ENCODE results near the gene USF2.
"Not testable (repeated sequence)": the region's sequence is repeated elsewhere in the genome, so short reads cannot be mapped to it uniquely, and the experiment has no call there.

Gene USF2, protein sequence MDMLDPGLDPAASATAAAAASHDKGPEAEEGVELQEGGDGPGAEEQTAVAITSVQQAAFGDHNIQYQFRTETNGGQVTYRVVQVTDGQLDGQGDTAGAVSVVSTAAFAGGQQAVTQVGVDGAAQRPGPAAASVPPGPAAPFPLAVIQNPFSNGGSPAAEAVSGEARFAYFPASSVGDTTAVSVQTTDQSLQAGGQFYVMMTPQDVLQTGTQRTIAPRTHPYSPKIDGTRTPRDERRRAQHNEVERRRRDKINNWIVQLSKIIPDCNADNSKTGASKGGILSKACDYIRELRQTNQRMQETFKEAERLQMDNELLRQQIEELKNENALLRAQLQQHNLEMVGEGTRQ

DNA sequence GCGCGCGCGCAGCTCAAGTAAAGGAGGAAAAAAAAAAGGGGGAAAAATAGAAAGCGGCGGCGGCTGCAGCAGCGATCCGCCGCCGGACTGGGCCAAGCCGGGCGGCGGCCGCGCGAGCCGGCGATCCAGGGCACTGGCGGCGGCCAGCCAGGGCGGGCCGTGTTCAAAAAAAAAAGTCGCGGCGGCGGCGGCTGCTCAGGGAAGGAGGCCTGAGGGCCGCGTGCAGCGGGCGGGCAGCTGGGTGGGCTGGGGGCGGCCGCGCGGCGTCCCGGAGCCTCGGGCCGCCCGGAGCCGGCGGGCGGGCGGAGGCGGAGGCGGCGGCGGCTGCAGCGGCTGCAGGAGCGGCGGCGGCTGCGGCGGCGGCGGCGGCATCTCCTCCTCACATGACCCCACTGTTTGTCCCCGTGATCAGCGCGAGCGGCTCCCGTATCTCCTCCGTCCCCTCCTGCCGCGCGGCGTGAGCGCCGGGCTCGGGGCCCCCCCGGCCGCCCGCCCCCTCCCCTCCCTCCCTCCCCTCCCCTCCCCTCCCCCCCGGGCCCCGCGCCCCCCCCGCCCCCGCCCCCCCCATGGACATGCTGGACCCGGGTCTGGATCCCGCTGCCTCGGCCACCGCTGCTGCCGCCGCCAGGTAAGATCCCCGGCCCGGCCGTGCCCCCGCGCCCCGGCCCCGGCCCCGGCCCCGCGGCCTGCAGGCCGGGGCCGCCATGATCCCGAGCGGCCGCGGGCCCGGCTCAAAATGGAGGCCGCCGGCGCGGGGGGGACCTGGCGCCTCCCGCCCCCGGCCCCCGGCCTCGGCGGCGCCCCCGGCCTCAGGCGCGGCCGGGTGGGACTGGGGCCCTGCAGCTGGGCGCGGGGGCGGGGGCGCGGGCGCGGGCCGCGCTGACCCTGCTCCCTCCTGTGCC is at the start of gene USF2:
Gene USF2, plus strand, starts transcription at position 427 of the 902 bp plus-strand sequence. Its CDS starts 140 bp downstream, at position 567.
- DNase-seq (ENCODE audit: low spot score) (peak; percentile 79), FAIRE-seq (no peak)

DNA sequence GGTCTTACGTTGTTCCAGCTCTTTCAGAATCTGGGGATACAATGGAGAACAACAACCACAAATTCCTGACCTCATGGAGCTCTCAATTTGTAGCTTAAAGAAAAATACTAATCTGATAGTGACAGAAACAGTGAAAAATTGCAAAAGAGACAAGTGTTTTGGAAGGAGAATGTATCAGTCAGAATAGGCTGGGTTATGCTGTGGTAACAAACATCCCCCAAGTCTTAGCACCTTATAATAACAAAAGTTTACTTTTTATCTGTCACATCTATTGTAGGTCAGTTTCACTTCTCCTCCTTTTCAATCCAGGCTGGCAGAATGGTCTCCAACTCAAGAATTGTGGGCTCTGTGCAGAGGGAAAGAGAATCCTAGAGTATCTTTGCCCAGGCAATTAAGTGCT is 49.8 kb upstream of the USF2 start:
- FAIRE-seq (no peak), DNase-seq (ENCODE audit: low spot score) (no peak)

DNA sequence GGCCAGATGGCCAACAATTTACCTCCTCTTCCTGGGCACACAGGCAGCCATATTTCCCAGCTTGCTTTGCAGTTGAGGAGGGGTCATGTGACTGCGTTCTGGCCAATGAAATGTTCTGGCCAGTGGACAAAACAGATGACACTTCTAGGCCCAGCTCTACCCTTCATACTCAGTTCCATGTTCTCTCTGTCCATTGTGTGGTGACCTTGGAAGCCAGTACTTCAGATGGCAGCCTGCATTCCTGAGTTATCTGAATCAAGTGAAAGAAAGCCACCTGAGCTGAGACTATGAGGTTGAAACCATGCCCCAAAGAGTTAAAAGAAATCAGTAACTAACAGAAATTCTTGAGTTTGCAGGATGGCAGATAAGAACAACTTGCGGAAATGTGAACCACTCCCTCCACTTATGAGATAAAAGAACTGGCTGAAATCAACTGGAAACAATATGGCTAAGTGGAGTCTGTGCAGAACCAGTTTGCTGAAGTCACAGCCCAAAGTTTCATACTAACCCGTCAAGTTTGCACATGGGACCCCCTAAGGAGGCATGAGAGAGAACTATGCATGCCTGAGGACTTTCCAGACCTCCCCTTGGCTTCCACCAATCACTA is 48.3 kb upstream of the USF2 start:
- DNase-seq (ENCODE audit: low spot score) (no peak), FAIRE-seq (no peak)

DNA sequence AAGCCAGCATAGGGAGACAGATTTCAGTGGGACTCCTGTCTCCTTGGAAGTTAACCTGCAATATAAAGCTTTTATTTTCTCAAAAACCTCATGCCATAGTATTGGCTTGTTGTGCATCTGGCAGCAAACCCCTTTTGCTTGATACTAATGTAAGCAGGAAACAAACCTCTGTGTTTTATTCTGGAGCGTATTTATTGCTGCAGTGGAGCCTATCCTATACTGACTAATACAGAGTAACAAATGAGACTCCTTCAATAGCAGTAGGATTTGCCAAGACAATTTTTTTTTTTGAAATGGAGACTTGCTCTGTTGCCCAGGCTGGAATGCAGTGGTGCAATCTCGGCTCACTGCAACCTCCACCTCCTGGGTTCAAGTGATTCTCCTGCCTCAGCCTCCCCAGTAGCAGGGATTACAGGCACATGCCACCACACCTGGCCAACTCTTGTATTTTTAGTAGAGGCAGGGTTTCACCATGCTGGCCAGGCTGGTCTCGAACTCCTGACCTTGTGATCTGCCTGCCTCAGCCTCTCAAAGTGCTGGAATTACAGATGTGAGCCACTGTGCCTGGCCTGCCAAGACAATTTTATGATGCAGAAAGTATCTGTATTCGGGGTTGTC is 47.7 kb upstream of the USF2 start:
- not testable (repeated sequence) for DNase-seq (ENCODE audit: low spot score); FAIRE-seq

DNA sequence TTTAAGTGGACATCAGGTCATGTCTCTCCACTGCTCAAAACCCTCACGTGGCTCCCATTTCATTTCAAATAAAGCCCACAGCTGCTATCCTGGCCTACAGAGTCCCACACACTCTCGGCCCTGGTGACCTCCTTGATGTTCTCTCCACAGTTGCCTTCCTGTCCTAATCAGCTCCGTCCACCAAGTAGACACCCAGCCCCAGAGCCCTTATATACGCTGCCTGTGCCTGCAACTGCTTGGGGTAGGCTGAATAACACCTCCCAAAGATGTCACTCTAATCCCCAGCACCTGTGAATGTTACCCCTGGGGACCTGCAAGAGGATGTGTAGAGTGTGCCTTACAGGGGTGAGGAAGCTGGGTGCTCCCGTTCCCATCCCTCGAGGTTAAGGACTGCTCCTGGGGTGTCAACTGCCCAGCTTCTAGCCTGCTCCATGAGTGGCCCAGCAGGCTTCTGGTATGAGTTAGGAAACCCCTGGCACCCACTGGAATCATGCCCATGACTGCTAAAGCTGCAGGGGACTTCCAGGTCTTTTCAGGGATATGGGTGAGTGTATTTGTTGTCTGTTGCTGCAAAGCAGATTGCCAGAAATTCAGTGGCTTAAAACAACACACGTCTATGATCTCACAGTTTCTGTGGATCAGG is 46.3 kb upstream of the USF2 start:
- DNase-seq (ENCODE audit: low spot score) (no peak), FAIRE-seq (no peak)

DNA sequence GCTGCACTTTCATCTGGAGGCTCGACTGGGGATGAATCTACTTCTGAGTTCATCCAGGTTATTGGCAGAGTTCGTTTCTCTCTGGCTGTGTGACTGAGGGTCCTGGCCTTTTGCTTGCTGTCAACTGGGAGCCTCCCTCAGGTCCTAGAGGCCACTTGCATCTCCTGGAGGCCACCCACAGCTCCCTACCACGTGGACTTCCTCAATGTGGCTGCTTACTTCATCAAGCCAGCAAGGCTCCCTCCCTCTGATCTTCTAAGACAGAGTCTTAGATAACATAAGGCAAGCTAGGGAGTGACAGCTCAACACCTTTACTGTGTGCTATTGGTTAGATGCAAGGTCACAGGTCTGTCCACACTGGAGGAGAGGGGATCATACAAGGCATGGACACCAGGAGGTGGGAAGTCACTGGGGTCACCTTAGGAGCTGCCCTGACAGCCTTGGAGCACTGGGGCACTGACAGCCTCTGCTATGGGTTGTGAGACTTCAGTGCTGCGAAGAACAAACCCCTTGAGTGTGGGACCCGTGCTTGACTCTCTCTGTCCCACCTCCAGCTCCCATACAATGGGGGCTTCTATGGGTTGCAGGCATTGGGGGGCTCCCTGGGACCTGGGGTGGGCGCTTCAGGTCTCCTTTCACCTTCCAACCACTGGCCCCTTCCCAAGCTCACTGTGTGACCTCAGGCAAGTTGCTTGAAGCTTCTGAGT is 45.5 kb upstream of the USF2 start:
- DNase-seq (ENCODE audit: low spot score), result no peak
- no peak for FAIRE-seq

DNA sequence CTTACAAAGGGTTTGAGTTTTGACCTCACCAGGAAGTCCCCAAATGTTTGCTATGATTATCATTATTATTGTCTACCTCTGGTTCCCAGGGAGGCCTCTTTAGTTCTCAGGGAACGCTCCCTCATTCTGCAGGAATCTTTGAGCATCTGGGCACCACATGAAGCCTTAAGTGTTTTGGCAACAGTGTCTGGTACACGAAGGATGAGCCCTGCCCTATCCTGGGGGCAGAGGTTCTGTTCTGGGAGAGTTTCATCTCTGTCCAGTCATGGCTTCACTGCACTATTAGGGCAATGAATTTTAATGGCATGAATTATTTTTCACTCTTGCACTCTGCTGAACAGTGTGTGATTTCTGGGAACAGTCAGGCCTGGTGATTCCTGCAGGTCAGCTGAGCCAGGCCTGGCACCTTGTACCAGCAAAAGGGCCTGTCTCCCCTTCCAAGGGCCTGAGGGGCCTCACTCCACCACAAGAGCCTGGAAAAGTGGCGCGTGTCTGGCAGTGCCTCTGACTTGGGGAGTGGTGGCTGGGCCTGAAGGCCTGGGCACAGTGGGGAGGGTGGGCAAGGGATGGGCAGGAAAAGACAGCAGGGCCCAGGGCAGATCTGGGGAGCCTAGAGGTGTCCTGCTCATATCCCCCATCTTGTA is 44.8 kb upstream of the USF2 start:
- no peak for FAIRE-seq
- no peak for DNase-seq (ENCODE audit: low spot score)

DNA sequence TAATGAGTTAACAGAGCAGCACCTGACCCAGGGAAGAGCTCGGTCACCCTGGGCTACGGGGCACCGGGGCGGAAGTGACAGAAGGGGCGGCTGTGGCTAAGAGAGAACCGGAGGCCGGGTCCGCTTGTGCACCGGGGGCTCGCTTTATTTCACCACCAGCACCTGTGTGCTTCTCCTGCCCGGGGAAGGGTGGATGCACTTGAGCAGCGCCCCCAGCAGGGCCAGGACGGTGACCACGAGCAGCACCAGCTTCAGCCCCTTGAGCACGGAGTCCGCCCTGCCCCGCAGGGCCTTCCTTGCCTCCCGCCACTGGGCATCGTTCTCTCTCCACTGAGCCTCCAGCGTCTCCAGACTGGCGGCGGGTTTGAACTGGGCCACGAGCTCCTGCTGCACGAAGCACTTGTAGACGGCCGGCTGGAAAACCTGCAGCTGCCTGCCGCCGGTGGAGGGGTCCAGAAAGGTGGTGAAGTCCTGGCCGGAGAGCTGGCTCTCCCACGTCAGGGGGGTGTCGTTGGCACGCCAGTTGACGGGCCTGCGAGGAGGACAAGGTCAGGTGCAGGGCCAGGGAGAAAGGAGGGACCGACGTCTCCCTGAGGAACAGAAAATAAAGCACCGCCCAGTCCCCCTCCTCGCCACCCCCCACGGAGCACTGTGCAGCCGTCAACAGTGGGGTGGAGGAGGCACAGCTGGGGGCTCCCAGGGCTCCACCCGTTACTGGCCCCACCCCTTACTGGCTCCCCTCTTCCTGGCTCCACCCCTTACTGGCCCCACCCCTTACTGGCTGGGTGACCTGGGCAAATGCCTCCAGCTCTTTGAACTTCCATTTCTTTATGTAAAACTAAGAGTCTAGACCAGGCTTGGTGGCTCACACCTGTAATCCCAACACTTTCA is 43.8 kb upstream of the USF2 start:
- no peak for FAIRE-seq
- DNase-seq (ENCODE audit: low spot score), result no peak

DNA sequence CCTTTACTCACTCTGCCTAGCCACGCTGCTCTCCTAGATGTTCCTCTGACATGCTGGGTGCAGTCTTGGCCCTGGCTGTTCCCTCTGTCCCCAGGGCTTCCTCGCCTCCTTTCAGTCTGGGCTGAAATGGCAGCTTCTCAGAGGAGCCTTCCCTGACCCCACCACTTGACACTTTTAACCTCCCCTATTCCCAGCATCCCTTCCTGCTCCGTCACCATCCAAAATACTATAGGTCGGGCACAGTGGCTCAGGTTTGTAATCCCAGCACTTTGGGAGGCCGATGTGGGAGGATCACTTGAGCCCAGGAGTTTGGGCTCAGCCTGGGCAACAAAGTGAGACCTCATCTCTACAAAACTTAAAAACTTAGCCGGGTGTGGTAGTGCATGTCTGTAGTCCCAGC is 42.8 kb upstream of the USF2 start:
- DNase-seq (ENCODE audit: low spot score), result no peak
- FAIRE-seq, result no peak

DNA sequence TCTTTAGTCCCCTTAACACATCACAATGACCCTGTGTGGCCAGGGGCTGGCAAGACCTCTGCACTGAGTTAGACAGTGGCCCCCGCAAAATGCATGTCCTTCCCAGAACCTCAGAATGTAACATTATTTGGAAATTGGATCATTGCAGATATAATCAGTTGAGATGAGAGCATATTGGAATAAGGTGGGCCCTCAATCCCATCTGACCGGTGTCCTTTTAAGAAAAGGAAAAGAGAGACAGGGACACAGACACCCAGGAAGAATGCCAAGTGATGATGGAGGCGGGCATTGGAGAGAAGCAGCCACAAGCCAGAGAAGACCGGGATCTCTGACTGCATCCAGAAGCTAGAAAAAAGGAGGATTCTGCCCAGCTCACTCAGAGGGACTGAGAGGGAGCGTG is 42.0 kb upstream of the USF2 start:
- no peak for FAIRE-seq
- no peak for DNase-seq (ENCODE audit: low spot score)

DNA sequence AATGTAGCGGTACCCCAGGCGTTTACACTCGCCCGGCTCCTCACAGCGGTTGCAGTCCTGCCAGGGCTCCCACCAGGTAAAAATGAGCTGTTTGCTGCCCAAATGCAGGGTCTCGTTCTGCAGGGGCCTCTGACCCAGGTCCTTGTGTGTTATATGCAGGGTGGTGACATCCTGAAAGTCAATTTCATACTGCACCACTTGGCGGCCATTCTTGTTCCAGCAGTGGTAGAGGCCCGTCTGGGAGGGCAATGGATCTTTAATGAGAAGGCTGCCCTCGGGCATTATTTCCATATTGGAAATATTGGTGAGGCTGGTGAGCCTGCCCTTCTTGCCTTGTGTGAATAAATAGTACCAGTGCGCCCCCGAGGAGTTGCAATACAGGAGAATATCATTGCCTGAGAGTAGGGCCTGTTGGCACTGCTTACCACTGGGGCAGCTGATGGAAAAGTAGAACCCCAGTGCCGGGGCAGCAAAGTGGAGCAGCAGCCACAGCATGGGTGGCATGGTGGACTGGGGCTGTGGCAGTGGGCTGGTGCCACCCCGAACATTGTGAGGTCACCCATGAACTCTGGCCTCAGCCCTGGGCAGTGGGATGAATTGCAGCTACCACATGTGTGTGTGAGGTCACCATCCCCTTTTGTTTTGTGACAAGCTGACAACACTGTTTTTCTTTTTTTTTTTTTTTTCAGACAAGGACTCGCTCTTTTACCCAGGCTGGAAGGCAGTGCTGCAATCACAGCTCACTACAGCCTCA is 40.4 kb upstream of the USF2 start, which contains the start of gene FAM187B:
Gene FAM187B, minus strand, starts transcription at position 563 of the 754 bp plus-strand sequence. Its CDS starts 59 bp downstream, at position 504.
- no peak for DNase-seq (ENCODE audit: low spot score)
- FAIRE-seq, result no peak

DNA sequence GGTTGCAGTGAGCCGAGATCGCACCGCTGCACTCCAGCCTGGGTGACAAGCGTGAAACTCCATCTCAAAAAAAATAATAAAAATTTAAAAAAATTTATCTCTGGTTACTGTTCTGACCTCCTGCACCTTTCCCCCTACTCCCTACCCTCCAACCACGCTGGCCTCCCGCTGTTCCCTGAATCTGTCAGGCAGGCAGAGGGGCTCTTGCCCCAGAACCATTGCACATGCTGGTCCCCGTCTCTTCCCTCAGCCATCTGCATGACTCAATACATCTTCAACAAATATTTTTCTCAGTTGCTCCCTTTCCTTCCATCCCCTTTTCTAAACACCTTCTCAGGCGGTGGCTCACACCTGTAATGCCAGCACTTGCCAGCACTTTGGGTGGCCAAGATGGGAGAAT is 39.2 kb upstream of the USF2 start:
- FAIRE-seq (no peak), DNase-seq (ENCODE audit: low spot score) (no peak)

DNA sequence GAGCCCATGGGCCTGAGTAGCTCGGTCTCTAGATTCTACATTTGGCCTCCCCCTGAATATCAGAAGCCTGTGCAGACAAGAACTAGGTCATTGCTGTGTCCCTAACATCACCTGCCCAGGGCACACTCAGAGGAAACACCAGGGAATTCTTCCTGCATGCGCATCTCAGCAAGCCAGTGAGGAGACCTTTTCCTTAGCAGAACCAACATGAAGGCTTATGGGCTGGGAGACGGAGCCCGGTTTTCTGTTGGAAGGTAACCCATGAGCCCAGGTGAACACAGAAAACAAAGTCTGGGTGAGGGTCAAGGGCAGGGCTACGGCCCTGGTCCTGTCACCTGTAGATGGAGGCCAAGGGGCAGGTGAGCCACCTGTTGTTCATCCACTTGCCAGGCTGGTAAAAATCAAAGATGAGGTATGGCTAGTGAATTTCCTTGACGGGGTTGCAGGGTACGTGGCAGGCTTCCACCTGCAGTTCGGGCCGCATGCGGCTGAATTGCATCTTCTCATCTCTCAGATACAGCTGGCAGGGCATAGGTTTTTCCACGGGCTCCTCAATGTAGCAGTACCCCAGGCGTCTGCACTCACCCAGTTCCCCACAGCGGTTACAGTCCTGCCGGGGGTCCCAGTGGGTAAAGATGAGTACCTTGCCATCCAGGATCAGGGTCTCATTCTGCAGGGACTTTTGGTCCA is 36.7 kb upstream of the USF2 start:
- FAIRE-seq, result no peak

DNA sequence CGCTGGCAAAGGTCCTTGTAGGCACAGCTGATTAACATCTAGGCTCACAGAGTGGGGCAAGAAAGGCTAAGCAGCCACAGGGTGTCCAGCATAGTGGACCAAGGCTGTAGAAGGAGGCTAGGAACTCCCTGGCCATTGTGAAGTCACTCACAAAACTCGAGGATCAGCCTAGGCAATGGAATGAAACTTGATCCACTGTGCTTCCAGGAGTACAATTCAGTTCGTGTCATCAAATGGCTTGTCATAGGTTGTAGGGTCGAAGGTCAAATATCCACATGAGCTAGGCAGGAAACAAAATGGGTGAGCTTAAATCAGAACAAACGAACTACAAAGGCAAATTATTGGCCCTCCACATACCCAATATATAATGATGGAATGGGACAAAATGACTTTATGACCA is 35.9 kb upstream of the USF2 start:
- DNase-seq (ENCODE audit: low spot score), result no peak
- FAIRE-seq, result no peak

More for the DNA sequence above, 36.7 kb upstream of the USF2 start:
- no peak for DNase-seq (ENCODE audit: low spot score)

DNA sequence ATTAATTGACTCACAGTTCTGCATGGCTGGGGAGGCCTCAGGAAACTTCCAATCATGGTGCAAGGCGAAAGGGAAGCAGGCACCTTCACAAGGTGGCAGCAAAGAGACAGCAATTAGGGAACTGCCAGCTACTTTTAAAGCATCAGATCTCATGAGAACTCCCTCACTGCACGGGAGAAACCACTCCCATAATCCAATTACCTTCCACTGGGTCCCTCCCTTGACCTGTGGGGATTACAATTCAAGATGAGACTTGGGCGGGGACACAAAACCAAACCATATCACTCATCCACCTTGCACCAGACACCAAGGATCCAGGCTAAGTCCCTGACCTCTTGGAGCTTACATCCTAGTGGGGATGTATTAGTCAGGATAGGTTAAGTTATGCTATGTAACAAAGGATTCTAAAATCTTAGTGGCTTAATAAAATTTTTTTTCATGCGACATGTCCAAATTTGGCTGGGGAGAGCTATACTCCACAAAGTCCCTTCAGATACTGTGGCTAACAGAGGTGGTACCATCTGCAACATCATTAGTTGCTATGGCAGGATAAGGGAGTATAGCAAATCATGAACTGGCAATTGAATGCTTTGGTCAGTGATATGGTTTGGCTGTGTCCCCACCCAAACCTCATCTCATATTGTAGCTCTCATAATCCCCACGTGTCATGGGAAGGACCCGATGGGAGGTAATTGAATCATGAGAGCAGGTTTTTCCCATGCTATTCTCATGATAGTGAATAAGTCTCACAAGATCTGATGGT is 31.9 kb upstream of the USF2 start:
- FAIRE-seq (no peak), DNase-seq (ENCODE audit: low spot score) (no peak)

DNA sequence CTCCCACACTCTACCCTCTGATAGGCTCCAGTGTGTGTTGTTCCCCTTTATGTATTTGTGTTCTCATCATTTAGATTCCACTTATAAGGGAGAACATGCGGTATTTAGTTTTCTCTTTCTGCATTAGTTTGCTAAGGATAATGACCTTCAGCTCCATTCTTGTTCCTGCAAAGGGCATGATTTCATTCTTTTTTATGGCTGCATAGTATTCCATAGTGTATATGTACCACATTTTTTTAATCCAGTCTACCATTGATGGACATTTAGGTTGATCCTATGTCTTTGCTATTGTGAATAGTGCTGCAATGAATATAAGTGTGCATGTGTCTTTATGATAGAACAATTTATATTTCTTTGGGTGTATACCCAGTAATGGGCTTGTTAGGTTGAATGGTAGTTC is 29.2 kb upstream of the USF2 start:
- not testable (repeated sequence) for FAIRE-seq; DNase-seq (ENCODE audit: low spot score)

DNA sequence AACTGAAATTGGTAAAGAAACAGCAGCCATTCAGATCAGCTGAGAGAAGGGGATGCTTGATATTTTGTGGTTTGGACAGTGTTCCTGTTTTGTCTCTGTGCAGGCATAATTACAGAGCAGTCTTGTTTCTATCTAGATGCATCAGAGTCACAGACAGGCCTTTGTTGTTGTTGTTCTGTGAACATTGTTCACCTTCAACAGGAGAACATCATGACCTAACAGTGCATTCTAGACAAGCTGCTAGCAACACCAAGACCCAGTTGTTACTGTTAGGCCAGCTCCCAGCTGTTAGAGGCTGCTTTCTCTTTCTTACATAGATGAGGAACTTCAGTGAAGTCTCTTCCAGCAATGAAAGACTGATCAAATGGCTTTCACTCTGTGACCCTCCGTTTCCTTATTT is 28.4 kb upstream of the USF2 start:
- DNase-seq (ENCODE audit: low spot score), result no peak
- FAIRE-seq, result peak; percentile 53

All from urothelium cell line (cell line).